Fibroblast of skin of abdomen (primary cell): ENCODE measurements around the gene TMEM181.
"Not testable (repeated sequence)": the region's sequence is repeated elsewhere in the genome, so short reads cannot be mapped to it uniquely, and the experiment has no call there.

Source experiments
- DNase-seq: peaks from one replicate; pipeline ENCODE4 v3.0.0-alpha.2; 2013

TMEM181 gene

DNA sequence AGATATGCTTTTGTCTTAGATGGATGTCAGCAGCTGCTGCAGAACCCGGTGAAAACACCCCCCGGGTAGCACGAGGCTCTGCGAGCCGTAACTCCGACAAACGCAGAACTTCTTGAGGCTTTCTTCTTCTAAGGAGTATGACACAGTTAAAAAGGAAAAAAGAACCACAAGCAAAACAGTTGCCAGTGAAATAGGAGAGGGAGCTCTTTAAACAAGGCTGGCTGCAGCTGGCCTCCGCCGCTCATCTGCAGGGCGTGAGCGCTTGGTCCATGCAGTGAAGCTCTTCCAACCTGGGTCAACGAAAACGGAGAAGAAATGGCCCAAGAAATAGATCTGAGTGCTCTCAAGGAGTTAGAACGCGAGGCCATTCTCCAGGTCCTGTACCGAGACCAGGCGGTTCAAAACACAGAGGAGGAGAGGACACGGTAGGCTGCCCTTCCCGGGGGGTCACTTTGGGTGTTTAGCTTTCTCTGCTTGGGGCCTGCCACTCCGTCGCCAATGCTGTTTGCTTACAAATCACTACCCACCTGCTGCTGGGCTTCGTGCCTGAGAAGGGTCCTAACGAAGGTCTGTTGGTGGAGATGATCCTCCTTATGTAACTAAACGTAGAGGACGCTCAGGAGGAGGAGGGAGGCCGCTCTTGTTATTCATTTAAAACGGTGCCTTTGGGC is 103.2 kb downstream of the TMEM181 start:
- peak; percentile 72 for DNase-seq

DNA sequence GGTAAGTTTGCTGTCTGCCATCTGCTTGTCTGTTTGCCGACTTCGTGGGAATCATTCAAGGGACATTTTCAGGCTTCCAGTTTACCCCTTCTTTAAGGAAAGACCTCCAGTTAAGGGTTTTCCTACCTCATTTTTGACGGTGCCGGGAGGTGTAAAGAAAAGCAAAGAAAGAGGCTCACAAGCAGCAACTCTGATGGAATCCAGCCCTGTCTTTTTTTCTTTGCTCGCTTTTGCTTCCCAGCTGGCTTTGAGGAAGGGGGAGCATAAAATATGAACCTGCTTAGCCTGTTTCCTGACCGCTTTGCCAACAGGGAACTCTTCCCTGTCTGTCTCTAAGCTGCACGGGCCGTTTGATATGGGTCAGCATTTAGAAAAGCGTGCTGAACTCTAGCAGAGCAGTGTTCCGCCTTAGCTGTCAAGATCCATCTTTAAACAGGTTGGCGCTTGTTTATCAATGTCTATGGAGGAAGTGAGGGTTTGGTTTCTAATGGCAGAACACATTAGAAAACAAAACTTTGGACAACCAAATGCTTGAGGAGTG is 103.8 kb downstream of the TMEM181 start:
- no peak for DNase-seq

DNA sequence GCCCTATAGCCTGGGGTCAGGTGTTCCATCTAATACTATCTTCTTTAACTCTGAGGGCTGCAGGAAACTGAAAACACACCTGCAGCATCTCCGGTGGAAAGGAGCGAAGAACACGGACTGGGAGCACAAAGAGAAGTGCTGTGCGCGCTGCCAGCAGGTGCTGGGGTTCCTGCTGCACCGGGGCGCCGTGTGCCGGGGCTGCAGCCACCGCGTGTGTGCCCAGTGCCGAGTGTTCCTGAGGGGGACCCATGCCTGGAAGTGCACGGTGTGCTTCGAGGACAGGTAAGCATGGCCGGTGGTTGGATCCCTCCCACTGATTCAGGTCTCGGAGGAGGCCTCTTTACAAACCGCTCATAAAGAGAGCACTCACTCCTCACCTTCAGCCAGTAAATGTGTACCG is 105.4 kb downstream of the TMEM181 start:
- DNase-seq, result no peak

DNA sequence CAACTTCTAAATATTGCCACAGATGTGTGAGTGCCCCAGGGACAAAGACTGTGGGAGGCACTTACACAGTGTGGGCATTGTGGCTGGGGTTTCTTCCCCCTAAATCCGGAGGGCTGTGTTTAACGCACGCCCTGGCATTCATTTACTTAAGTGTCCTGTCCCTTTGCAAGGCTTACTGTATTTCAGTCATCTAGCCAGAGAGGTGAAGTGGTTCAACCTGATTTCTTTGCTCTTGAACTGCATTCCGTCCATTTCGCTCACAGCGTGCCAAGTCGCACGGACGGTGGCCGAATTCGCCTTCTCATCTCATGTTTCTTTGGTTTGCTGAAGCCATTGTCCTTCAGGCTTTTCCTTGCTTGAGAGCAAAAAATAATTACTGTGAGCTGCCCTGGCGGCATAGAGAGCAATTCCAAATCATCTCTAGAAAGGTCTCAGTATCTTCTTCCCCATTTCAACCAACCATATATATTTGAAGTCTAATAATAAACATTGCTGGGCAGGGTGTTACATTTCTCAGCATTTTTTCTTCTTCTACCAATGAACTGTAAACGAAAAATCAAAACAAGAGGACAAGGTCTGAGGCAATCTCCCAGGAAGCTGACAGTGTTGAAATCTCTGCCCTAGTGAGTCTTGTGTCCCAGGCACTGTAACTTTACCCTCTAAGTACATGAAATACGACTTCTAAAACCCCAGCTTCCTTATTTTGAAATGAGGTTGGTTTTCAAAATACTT is 106.9 kb downstream of the TMEM181 start:
- peak; percentile 54 for DNase-seq

DNA sequence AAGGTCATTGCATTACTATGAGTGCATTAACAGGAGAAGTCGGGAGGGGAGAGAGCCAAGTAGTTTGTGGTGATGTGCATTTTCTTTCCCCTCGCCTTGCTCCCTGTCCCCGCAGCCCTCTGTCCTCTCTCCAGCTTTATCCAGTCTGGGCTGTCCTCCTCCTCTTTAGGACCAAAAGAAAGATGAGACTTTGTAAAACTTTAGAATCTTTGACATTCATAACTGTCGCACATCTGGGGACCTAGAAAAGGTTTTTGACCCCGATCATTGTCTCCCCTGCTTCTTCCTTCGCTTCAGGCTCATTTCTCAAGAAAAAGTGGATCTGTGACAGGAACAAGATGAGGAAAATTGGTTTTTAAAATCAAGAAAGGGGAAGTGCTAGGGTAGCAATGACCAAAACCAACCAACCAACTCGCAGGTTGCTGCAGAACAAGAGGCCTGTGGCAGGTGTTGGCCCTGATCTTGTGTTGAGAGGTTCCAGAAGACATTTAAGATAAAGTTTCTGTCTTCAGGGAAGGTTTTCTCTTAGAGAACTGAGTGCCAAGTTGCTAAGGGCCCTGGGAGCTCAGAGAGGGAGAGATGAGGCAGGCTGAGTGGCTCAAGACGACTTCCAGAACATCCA is 107.6 kb downstream of the TMEM181 start:
- no peak for DNase-seq

DNA sequence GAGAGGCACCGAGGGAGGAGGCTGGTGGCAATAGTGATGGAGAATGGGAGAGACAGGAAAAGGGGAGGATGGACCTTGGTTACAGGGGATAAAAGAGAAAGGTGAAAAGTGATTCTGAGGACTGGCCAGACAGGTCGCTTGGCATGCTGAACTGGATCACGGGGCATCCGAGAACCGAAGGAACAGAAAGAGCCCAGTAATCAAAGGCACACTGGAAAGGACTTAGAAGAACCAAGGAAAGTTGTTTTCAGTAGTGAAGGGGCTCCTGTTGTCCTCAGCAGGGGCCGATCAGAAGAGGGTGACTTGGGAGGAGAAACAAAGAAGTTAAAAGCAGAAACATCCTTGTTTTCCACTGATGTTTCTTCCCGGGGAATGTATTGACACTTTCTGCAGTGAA is 108.8 kb downstream of the TMEM181 start:
- DNase-seq, result no peak

DNA sequence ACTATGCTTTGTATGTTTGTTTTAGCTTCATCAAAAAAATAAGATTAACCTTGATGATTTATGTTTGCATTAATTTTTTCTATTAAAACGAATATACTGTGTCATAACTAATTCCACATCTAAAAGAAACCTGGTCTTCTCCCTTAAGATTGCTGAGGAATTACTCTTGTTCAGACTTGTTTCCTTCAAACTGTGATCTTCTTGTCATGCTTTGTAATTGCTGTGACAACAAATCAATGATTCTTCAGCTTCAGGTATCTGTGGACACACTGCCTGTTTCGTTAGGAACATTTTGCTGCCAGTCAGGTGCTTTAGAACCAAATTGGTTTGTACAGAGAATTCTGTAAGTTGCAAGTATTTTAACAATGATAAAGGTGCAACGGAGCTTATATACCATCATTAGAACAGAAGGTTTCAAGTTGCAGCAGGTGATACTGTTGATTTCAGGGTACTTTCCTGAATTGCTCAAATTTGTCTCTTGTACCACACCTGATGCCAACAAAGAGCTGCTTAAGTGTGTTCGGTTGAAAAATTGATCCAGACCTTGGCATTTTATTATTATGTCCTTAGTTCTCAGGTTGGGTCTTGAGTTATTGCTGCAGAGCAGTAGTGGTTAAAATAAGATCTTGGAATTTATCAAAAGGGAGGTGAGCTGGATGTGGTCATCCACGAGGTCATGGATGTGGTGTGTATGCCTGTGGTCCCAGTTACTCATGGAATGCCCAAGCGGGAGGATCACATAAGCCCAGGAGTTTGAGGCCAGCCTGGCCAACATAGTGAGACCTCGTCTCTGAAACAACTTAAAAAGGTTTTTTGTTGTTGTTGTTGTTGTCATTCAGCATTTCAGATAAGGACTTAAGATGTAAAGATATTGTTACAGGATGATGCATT is 109.5 kb downstream of the TMEM181 start:
- DNase-seq, result no peak

DNA sequence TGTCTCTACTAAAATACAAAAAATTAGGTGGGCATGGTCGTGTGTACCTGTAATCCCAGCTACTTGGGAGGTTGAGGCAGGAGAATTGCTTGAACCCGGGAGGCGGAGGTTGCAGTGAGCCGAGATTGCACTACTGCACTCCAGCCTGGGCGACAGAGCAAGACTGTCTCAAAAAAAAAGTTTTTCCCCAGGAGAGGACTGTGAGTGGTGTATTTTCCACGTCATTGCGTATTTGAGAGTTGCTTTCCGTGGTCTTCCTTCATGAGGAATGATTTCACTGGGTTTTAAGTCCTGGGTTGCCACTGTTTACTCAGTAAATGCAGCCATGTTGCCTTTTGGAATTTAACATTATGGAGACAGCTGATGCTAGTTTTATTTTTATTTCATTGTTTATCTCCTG is 112.2 kb downstream of the TMEM181 start:
- not testable (repeated sequence) for DNase-seq

DNA sequence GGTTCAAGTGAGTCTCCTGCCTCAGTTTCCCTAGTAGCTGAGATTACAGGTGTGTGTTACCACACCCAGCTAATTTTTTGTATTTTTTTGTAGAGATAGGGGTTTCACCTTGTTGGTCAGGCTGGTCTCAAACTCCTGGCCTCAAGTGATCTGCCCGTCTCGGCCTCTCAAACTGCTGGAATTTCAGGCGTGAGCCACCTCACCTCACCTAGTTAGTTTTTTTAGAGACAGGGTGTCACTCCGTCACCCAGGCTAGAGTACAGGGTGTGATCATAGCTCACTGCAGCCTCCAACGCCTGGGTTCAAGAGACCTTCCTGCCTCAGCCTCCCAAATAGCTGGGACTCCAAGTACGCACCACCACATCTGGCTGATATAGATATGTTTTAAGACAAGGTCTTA is 112.8 kb downstream of the TMEM181 start:
- DNase-seq, result no peak

DNA sequence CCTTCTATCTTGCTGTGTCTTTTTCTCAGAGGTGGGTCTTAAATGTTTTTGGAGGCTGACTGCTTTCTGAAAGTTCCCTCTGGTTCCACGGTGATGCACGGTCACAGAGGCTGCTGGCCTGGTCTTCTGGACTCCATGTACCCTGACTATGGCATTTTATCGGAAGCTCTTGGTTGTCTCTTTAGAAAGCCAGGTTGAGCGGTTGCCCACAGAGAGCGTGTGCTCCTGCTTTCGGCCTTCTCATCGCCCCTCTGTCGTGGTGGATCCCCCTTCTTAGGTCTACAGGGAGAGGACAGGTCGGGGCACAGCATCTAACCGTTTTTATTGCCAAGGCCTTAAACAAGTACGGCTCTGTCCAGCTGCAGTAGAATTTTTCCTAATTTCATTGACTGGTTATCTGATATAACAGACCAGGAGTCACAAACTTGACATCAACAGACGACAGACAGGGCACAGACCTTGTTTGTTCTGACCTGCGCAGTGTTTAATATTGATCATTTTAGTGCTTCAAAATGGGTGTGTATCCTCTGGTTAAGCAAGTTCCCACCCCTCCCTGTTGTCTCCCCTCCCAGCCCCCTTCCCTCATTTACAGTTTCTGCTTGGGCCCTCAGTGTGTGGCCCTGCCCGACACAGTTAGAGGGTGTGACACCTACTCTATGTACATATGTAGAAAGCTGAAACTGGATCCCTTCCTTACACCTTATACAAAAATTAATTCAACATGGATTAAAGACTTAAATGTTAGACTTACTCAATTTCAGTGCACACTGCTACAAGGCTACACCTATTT is 114.6 kb downstream of the TMEM181 start:
- DNase-seq, result no peak

DNA sequence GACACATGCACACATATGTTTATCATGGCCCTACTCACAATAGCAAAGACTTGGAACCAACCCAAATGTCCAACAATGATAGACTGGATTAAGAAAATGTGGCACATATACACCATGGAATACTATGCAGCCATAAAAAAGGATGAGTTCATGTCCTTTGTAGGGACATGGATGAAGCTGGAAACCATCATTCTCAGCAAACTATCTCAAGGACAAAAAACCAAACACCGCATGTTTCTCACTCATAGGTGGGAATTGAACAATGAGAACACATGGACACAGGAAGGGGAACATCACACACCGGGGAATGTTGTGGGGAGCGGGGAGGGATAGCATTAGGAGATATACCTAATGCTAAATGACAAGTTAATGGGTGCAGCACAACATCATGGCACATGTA is 117.2 kb downstream of the TMEM181 start:
- not testable (repeated sequence) for DNase-seq

DNA sequence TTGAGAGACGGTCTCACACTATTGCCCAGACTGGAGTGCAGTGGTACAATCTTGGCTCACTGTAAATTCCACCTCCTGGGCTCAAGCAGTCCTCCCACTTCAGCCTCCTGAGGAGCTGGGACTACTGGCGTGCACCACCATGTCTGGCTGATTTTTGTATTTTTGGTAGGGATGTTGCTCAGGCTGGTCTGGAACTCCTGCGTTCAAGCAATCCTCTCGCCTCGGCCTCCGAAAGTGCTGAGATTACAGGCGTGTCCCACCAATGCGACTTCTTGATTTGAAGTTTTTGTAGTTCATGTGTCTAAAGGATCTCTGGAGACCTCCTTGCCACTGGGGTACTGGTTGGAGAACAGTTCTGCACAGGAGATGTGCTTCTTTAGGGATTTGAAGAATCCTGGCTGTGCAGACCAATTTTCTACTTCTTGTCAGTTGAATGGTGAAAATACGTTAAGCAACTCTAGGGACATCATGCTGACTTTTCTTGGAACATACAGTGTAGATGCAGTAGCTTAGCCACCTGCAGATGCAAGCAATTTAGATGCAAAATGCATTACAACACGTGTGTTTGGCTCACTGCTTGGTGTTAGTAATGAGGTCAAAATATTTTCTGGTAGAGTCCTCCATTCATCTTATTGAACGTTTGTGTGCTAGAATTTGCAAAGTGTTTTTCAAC is 118.2 kb downstream of the TMEM181 start:
- no peak for DNase-seq

DNA sequence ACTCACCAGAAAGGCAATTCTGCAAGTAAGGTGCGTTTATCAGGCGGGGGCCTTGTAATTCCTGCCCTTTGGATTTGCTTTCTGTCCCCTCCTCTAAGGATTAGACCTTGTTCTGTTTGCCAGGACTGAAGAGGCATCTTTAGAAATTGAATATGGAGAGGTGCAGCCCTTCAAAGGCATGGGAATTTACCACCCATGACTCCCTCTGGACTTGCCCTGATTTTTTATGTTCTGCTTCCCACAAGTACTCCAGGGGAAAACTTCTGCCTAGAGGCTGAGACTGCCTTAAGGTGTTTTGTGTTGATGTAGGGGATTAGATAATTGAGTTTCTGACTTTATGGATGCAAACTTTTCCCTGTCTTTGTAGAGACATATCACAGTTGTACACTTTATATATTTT is 120.1 kb downstream of the TMEM181 start:
- no peak for DNase-seq

DNA sequence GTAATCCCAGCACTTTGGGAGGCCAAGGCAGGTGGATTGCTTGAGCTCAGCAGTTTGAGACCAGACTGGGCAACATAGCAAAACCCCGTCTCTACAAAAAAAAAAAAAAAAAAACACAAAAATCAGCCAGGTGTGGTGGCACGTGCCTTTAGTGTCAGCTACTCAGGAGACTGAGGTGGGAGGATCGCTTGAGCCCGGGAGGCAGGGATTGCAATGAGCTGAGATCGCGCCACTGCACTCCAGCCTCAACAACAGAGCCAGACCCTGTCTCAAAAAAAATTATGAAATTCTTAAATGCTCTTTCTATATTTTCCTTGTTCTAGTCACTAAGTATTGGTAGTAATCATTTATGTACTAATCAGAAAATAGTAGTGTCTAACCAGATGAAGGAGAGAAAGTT is 120.6 kb downstream of the TMEM181 start:
- DNase-seq, result no peak

DNA sequence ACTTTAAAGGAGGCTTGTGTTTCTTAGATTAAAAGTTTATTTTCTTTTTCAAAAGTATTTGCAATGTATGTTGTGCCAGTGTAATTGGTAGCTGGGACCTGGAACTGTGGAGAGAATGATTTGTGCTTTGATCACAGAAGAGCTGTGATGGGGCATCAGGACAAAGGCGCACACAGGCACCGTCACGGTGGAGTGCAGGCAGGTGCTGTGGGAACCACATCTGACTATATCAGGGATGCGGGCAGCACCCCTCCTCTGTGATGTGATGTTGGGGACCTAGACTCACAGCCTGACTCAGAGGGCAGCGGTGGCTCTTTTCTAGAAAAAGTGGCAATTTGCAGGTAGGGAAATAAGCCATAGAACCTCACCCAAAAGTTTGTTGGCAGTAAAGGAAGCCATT is 124.4 kb downstream of the TMEM181 start:
- no peak for DNase-seq

DNA sequence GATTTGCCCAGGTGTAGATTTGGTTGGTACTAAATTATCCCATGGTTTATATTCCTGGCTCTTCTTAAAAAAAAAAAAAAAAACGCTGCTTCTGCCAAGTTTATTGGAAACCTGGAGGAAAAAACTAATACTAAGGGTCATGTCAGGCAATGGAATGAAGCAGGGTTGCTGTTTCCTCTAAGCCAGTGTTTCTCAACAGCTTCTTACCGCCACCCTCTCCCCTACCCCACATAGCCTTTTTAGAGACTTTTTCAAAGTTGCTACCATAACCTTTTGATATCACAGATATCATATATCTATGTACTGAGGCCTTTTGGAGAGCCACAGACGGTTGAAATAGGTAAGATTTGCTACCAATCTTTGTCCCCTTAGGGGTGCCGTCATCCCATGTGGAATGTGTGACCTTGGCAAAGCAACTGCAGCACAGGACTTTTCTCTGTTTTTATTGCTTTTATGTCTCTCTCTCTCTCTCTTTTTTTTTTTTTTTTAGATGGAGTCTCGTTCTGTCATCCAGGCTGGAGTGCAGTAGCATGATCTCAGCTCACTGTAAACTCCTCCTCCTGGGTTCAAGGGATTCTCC is 124.9 kb downstream of the TMEM181 start:
- no peak for DNase-seq
